ENCODE measurements around the gene HES7.
A peak's percentile ranks its signal among the peaks of the same experiment; 100 is the strongest.

The HES7 gene

GRCh38 chr17:8087075-8087951, 36.6 kb downstream of the HES7 start, which contains the start of gene ALOX12B:
Gene ALOX12B (minus strand): TSS chr17:8087716. CDS start chr17:8087442, 274 bp downstream.
- DNase-seq (ENCODE audit: low read depth in 2 of 2), result no peak
- TF ChIP-seq CTCF (IDR thresholded peaks at IDR 0.05; ENCODE audit: low read depth, low read length), result no peak
- H3K4me3 ChIP-seq (replicated peaks in 1 of 2; ENCODE audit: low read depth in 2 of 2, low read length in 2 of 2), result no peak within 1 kb of the TSS

GRCh38 chr17:8084250-8084649, 39.7 kb downstream of the HES7 start:
- DNase-seq (ENCODE audit: low read depth in 2 of 2), result no peak
- no peak for TF ChIP-seq CTCF (IDR thresholded peaks at IDR 0.05; ENCODE audit: low read depth, low read length)
- no peak overlapping the region for H3K4me3 ChIP-seq (replicated peaks in 1 of 2; ENCODE audit: low read depth in 2 of 2, low read length in 2 of 2)

GRCh38 chr17:8082292-8082691, 41.6 kb downstream of the HES7 start:
- no peak overlapping the region for H3K4me3 ChIP-seq (replicated peaks in 1 of 2; ENCODE audit: low read depth in 2 of 2, low read length in 2 of 2)
- TF ChIP-seq CTCF (IDR thresholded peaks at IDR 0.05; ENCODE audit: low read depth, low read length), result no peak
- no peak for DNase-seq (ENCODE audit: low read depth in 2 of 2)

- TF ChIP-seq CTCF (IDR thresholded peaks at IDR 0.05; ENCODE audit: low read depth, low read length), result no peak
- no peak overlapping the region for H3K4me3 ChIP-seq (replicated peaks in 1 of 2; ENCODE audit: low read depth in 2 of 2, low read length in 2 of 2)
- DNase-seq (ENCODE audit: low read depth in 2 of 2), result no peak
Measured at GRCh38 chr17:8081876-8082275, 42.0 kb downstream of the HES7 start.

GRCh38 chr17:8080799-8081219, 43.1 kb downstream of the HES7 start:
- DNase-seq (ENCODE audit: low read depth in 2 of 2), result no peak
- no peak overlapping the region for H3K4me3 ChIP-seq (replicated peaks in 1 of 2; ENCODE audit: low read depth in 2 of 2, low read length in 2 of 2)
- TF ChIP-seq CTCF (IDR thresholded peaks at IDR 0.05; ENCODE audit: low read depth, low read length), result no peak

GRCh38 chr17:8080208-8080798, 43.6 kb downstream of the HES7 start:
- peak overlapping the region in 1 of 2 donors; percentile 4 for H3K4me3 ChIP-seq (replicated peaks in 1 of 2; ENCODE audit: low read depth in 2 of 2, low read length in 2 of 2)
- DNase-seq (ENCODE audit: low read depth in 2 of 2), result no peak
- no peak for TF ChIP-seq CTCF (IDR thresholded peaks at IDR 0.05; ENCODE audit: low read depth, low read length)
